ENCODE measurements around the gene SLC16A9.

GRCh38 chr10:59622320-59623132 is 87.1 kb downstream of the SLC16A9 start:
- TF ChIP-seq CTCF (IDR thresholded peaks at IDR 0.05) (peak; percentile 46 to 58 (median 54)), POLR2A (IDR thresholded peaks at IDR 0.05; ENCODE audit: low read depth) (no peak), EP300 (IDR thresholded peaks at IDR 0.05) (no peak), POLR2AphosphoS5 (IDR thresholded peaks at IDR 0.05) (no peak)

Data from esophagus muscularis mucosa (tissue), 4 donors.